IMR-90 (cell line): ENCODE data around the gene SVOPL. TPM values are rescaled to one million over a fixed set of nuclear protein-coding genes. Genes with fewer than 3 reads are reported as not detected.
A peak's percentile ranks its signal among the peaks of the same experiment; 100 is the strongest.

Experiments used
- ATAC-seq: fragments of 200-7000 bp; cut with Tn5 transposase; 2 replicates; pipeline ENCODE4 v1.9.1; 2020; ENCODE audit warnings: low read depth, mild to moderate bottlenecking, moderate library complexity
- BruUV-seq: library from RNA; stranded (reverse); fragments of 400-500 nt; replicated peaks from 2 replicates; lab custom pipeline; 2021; lab: Mats Ljungman, UMichigan
- CTCF ChIA-PET: fragments of 300-600 bp; formaldehyde crosslinking; extraction: SDS; loops from one replicate; lab custom pipeline; 2021; ENCODE audit warnings: antibody characterized with exemption; lab: Yijun Ruan, JAX
- POLR2A ChIA-PET: fragments of 300-600 bp; sonication (Branson Sonifier 250); formaldehyde crosslinking; loops from one replicate; lab custom pipeline; 2022; ENCODE audit warnings: antibody characterized with exemption; ENCODE audit not compliant: unreplicated experiment; lab: Charles Lee
- DNase-seq: peaks from one replicate; pipeline ENCODE4 v3.0.0; 2013
- H2AFZ ChIP-seq: replicated peaks from 2 replicates; pipeline ENCODE3; 2013; ENCODE audit warnings: low read length, mild to moderate bottlenecking; ENCODE audit not compliant: poor library complexity
- H2AK5ac ChIP-seq: 2 replicates; pipeline ENCODE4 v1.6.1; 2013; ENCODE audit warnings: low read depth, low read length, inconsistent platforms
- H2AK9ac ChIP-seq: replicated peaks from 2 replicates; pipeline ENCODE3; 2013; ENCODE audit warnings: mild to moderate bottlenecking, low read depth, low read length, moderate library complexity; ENCODE audit not compliant: poor library complexity
- H2BK120ac ChIP-seq: 2 replicates; pipeline ENCODE4 v1.6.1; 2013; ENCODE audit warnings: low read depth, low read length, inconsistent platforms
- H2BK15ac ChIP-seq: 3 replicates; pipeline ENCODE4 v1.6.1; 2013; ENCODE audit warnings: low read depth, low read length, inconsistent platforms
- H2BK20ac ChIP-seq: 2 replicates; pipeline ENCODE4 v1.6.1; 2013; ENCODE audit warnings: low read depth, mild to moderate bottlenecking, inconsistent platforms, low read length, moderate library complexity
- H2BK5ac ChIP-seq: 2 replicates; pipeline ENCODE4 v1.6.1; 2013; ENCODE audit warnings: mild to moderate bottlenecking, low read depth, low read length, inconsistent platforms; ENCODE audit not compliant: poor library complexity, severe bottlenecking
- H3K14ac ChIP-seq: replicated peaks from 2 replicates; pipeline ENCODE4 v1.6.1; 2013; ENCODE audit warnings: low read depth, low read length, inconsistent platforms
- H3K18ac ChIP-seq: 2 replicates; pipeline ENCODE4 v1.6.1; 2013; ENCODE audit warnings: low read depth, low read length, control low read depth
- H3K23ac ChIP-seq: 2 replicates; pipeline ENCODE4 v1.6.1; 2013; ENCODE audit warnings: low read depth, low read length, inconsistent platforms
- H3K27ac ChIP-seq: 2 replicates; pipeline ENCODE4 v1.5.1; 2013; ENCODE audit warnings: mild to moderate bottlenecking, control low read depth, low read length; ENCODE audit not compliant: insufficient read depth
- H3K27me3 ChIP-seq: 2 replicates; pipeline ENCODE4 v1.6.1; 2013; ENCODE audit warnings: low read length; ENCODE audit not compliant: control insufficient read depth, insufficient read depth
- H3K36me3 ChIP-seq: 2 replicates; pipeline ENCODE4 v1.6.1; 2013; ENCODE audit warnings: low read length, mixed read lengths; ENCODE audit not compliant: control insufficient read depth, insufficient read depth
- H3K4ac ChIP-seq: 2 replicates; pipeline ENCODE4 v1.6.1; 2013; ENCODE audit warnings: low read depth, low read length, inconsistent platforms
- H3K4me1 ChIP-seq: 2 replicates; pipeline ENCODE4 v1.6.1; 2013; ENCODE audit warnings: low read length, mixed read lengths; ENCODE audit not compliant: control insufficient read depth, insufficient read depth
- H3K4me2 ChIP-seq: 2 replicates; pipeline ENCODE4 v1.6.1; 2013; ENCODE audit warnings: low read depth, mild to moderate bottlenecking, control low read depth, low read length, moderate library complexity
- H3K4me3 ChIP-seq: 2 replicates; pipeline ENCODE4 v1.5.1; 2013; ENCODE audit warnings: low read depth, mild to moderate bottlenecking, control low read depth, low read length, moderate library complexity; ENCODE audit not compliant: insufficient read depth
- H3K56ac ChIP-seq: 2 replicates; pipeline ENCODE4 v1.6.1; 2013; ENCODE audit warnings: low read length, inconsistent platforms; ENCODE audit not compliant: insufficient read depth; ENCODE audit errors: extremely low read depth
- H3K79me1 ChIP-seq, 2 experiments: 2 replicates each; pipeline ENCODE4 v1.6.1; 2013; ENCODE audit warnings: low read length in 2 of 2, inconsistent platforms in 1 of 2, low read depth in 1 of 2
- H3K9ac ChIP-seq: 2 replicates; pipeline ENCODE4 v1.6.1; 2013; ENCODE audit warnings: low read depth, low read length, control low read depth
- H3K9me1 ChIP-seq: 2 replicates; pipeline ENCODE4 v1.6.1; 2013; ENCODE audit warnings: low read length, inconsistent platforms; ENCODE audit not compliant: insufficient read depth
- H3K9me3 ChIP-seq: 2 replicates; pipeline ENCODE4 v1.6.1; 2013; ENCODE audit warnings: low read length; ENCODE audit not compliant: control insufficient read depth, insufficient read depth
- H4K20me1 ChIP-seq: 2 replicates; pipeline ENCODE4 v1.6.1; 2013; ENCODE audit warnings: low read length, inconsistent platforms; ENCODE audit not compliant: insufficient read depth
- H4K5ac ChIP-seq: 2 replicates; pipeline ENCODE4 v1.6.1; 2013; ENCODE audit warnings: mild to moderate bottlenecking, low read depth, low read length, control low read depth
- H4K8ac ChIP-seq, 2 experiments: 2 replicates each; pipeline ENCODE4 v1.6.1; 2013; ENCODE audit warnings: low read depth in 2 of 2, low read length in 2 of 2, control low read depth in 1 of 2, inconsistent platforms in 1 of 2
- H4K91ac ChIP-seq: 2 replicates; pipeline ENCODE4 v1.6.1; 2013; ENCODE audit warnings: low read depth, low read length, inconsistent platforms; ENCODE audit not compliant: insufficient read depth
- BHLHE40 ChIP-seq: fragments of 150-350 bp; IDR thresholded peaks from 2 replicates; pipeline ENCODE4 v1.6.1; 2016; ENCODE audit warnings: mild to moderate bottlenecking, low read depth, low read length
- CEBPB ChIP-seq: IDR thresholded peaks from 2 replicates; pipeline ENCODE4 v1.6.1; 2012; ENCODE audit warnings: low read depth, low read length, improper control_type of control experiment
- CHD1 ChIP-seq: IDR thresholded peaks from 2 replicates; pipeline ENCODE4 v1.6.1; 2012; ENCODE audit warnings: low read depth, low read length, improper control_type of control experiment
- MAFK ChIP-seq: IDR thresholded peaks from 2 replicates; pipeline ENCODE4 v1.6.1; 2012; ENCODE audit warnings: low read depth, low read length, improper control_type of control experiment
- MAZ ChIP-seq: IDR thresholded peaks from 2 replicates; pipeline ENCODE4 v1.6.1; 2012; ENCODE audit warnings: low read depth, mild to moderate bottlenecking, low read length, improper control_type of control experiment, moderate library complexity, borderline replicate concordance
- MXI1 ChIP-seq: IDR thresholded peaks from 2 replicates; pipeline ENCODE4 v1.6.1; 2012; ENCODE audit warnings: low read depth, mild to moderate bottlenecking, low read length, moderate library complexity, borderline replicate concordance
- NFE2L2 ChIP-seq: fragments of 150-350 bp; IDR thresholded peaks from 2 replicates; pipeline ENCODE4 v1.6.1; 2016; ENCODE audit warnings: low read depth, mild to moderate bottlenecking, low read length
- POLR2A ChIP-seq: IDR thresholded peaks from 2 replicates; pipeline ENCODE4 v1.6.1; 2012; ENCODE audit warnings: mild to moderate bottlenecking, low read depth, low read length
- RAD21 ChIP-seq: IDR thresholded peaks from 2 replicates; pipeline ENCODE4 v1.6.1; 2012; ENCODE audit warnings: low read length, improper control_type of control experiment
- RCOR1 ChIP-seq: IDR thresholded peaks from 2 replicates; pipeline ENCODE4 v1.6.1; 2012; ENCODE audit warnings: mild to moderate bottlenecking, low read length, improper control_type of control experiment; ENCODE audit not compliant: insufficient replicate concordance
- RFX5 ChIP-seq: IDR thresholded peaks from 2 replicates; pipeline ENCODE4 v1.8.0; 2012; ENCODE audit warnings: low read depth, mild to moderate bottlenecking, low read length, moderate library complexity
- SMC3 ChIP-seq: fragments of 150-350 bp; IDR thresholded peaks from 2 replicates; pipeline ENCODE4 v1.6.1; 2016; ENCODE audit warnings: low read depth, mild to moderate bottlenecking, antibody characterized with exemption, low read length, moderate library complexity
- WGBS, 2 experiments: methylation state at CpG; one replicate each; pipeline versions ENCODE4 v1.1.5 to v1.1.7; 2013; ENCODE audit warnings: missing lambda C conversion rate in 2 of 2; ENCODE audit not compliant: insufficient read length in 1 of 2; ENCODE audit errors: extremely low coverage in 2 of 2; 5-methylcytosine and 5-hydroxymethylcytosine counted together
- dilution Hi-C: fragments of 300-500 bp; cut with HindIII; formaldehyde crosslinking; loops from one replicate; pipeline ENCODE4 v1.14.3; 2018; ENCODE audit warnings: low sequenced_read_pairs; ENCODE audit not compliant: unreplicated experiment
- in situ Hi-C: fragments of 300-500 bp; cut with MboI; formaldehyde crosslinking; loops from 3 replicates; pipeline ENCODE4 v1.14.3; 2019; ENCODE audit warnings: low sequenced_read_pairs, inconsistent platforms, mixed read lengths
- intact Hi-C: fragments of 100-400 bp; cut with micrococcal nuclease; formaldehyde crosslinking; loops from 2 replicates; pipeline ENCODE4 v1.10.0; 2022
- polyA plus RNA-seq, 3 experiments: library from polyadenylated mRNA; depleted of rRNA; stranded (reverse); fragments of >200 nt; gene quantifications; 2 replicates each; pipeline ENCODE4 v1.2.3, GENCODE V29; 2012; ENCODE audit warnings: low replicate concordance in 1 of 3
- total RNA-seq: library from RNA; depleted of rRNA; stranded (reverse); fragments of >200 nt; gene quantifications from 2 replicates; pipeline ENCODE4 v1.2.3, GENCODE V29; 2012
- TF ChIP-seq, protein P1 (sequence below): fragments of 150-350 bp; IDR thresholded peaks from 2 replicates; pipeline ENCODE4 v1.6.1; 2017; ENCODE audit warnings: mild to moderate bottlenecking, antibody characterized with exemption, low read length, low read depth
- TF ChIP-seq, protein P2 (sequence below): fragments of 150-350 bp; IDR thresholded peaks from 2 replicates; pipeline ENCODE4 v1.6.1; 2016; ENCODE audit warnings: low read depth, mild to moderate bottlenecking, low read length, moderate library complexity, borderline replicate concordance

Gene SVOPL
- total and polyA plus RNA-seq, 2 of the 4 experiments (the other 2 are of a cell fraction) = not detected

DNA sequence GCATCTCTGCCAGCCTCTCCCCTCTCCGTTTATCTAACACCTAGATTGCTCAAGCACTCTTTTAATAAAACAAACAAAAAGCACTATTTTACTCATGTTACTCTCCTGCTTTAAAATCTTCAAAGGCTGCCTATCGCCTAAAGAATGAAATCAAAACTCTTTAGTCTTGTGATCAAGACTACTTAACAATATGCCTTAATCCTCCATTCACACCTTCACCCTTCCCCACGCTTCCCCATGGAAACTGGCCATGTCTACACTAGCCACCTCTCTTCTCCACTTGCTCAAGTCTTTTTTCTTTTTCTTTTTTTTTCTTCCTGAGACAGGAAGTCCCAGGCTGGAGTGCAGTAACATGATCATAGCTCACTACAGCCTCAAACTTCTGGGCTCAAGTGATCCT is 48.8 kb upstream of the SVOPL start:
- no peak overlapping the region for H3K4me3 ChIP-seq
- no peak overlapping the region for H2BK5ac ChIP-seq
- H3K27me3 ChIP-seq = peaks cover 7% of the 10 kb centered on the region
- no peak overlapping the region for H2BK15ac ChIP-seq
- ATAC-seq (no peak), DNase-seq (no peak)
- H3K4me2 ChIP-seq = 0 out of 2 replicates have a peak overlapping the region, but pooled peaks have one; percentile 45
- H3K14ac ChIP-seq = no peak overlapping the region
- no peak for TF ChIP-seq MXI1
- TF ChIP-seq MAZ = no peak
- no peak for TF ChIP-seq BHLHE40
- TF ChIP-seq CHD1 = no peak
- TF ChIP-seq, protein P1, sequence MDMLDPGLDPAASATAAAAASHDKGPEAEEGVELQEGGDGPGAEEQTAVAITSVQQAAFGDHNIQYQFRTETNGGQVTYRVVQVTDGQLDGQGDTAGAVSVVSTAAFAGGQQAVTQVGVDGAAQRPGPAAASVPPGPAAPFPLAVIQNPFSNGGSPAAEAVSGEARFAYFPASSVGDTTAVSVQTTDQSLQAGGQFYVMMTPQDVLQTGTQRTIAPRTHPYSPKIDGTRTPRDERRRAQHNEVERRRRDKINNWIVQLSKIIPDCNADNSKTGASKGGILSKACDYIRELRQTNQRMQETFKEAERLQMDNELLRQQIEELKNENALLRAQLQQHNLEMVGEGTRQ = no peak
- TF ChIP-seq POLR2A = no peak
- TF ChIP-seq RFX5 = no peak
- TF ChIP-seq SMC3 = no peak
- TF ChIP-seq, protein P2, sequence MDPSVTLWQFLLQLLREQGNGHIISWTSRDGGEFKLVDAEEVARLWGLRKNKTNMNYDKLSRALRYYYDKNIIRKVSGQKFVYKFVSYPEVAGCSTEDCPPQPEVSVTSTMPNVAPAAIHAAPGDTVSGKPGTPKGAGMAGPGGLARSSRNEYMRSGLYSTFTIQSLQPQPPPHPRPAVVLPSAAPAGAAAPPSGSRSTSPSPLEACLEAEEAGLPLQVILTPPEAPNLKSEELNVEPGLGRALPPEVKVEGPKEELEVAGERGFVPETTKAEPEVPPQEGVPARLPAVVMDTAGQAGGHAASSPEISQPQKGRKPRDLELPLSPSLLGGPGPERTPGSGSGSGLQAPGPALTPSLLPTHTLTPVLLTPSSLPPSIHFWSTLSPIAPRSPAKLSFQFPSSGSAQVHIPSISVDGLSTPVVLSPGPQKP = no peak
- TF ChIP-seq CEBPB = no peak
- no peak for TF ChIP-seq RCOR1
- no peak for TF ChIP-seq RAD21
- no peak for TF ChIP-seq MAFK
- TF ChIP-seq NFE2L2 = no peak
- H3K27ac ChIP-seq = no peak overlapping the region
- intact Hi-C loops = no loop called here
- in situ Hi-C loops = loop anchor here (25.0 kb wide), 1 partner anchor 1138 kb away; no protein-coding TSS in a partner anchor
- ChIA-PET POLR2A (no interaction called here), CTCF (interaction anchor here (0.6 to 1.1 kb wide), 2 partner anchors 330 to 813 kb away, joined by 3 to 4 read pairs; no protein-coding TSS in a partner anchor)
- no peaks in the 10 kb centered on the region for H3K36me3 ChIP-seq
- no peak overlapping the region for H3K23ac ChIP-seq
- no peak overlapping the region for H2BK20ac ChIP-seq
- no peak overlapping the region for H2BK120ac ChIP-seq
- no peak overlapping the region for H3K9ac ChIP-seq
- H3K9me1 ChIP-seq = no peaks in the 10 kb centered on the region
- no peak overlapping the region for H2AK5ac ChIP-seq
- H3K4ac ChIP-seq = no peak overlapping the region
- no peaks in the 10 kb centered on the region for H3K4me1 ChIP-seq
- no peak overlapping the region for H4K91ac ChIP-seq
- no TSS peak for BruUV-seq
- H4K20me1 ChIP-seq = no peaks in the 10 kb centered on the region
- H2AFZ ChIP-seq = no peak overlapping the region
- H3K79me1 ChIP-seq = no peaks in the 10 kb centered on the region
- dilution Hi-C loops = no loop called here
- no peak overlapping the region for H3K18ac ChIP-seq
- no peak overlapping the region for H3K56ac ChIP-seq
- H3K9me3 ChIP-seq = no peaks in the 10 kb centered on the region
- 31% methylated on average over 3 of the region's 3 CpGs; no CpG with 5 or more reads in 1 of the 2 experiments for WGBS, 2 experiments
- no peak overlapping the region for H2AK9ac ChIP-seq
- H4K8ac ChIP-seq = no peak overlapping the region
- no peak overlapping the region for H4K5ac ChIP-seq
